ENCODE results near the gene TRIM28.
A peak's percentile ranks its signal among the peaks of the same experiment; 100 is the strongest.

TRIM28 gene

GRCh38 chr19:58520257-58520599, 23.6 kb upstream of the TRIM28 start:
- DNase-seq (ENCODE audit: low read depth), result no peak
- TF ChIP-seq CTCF (conservative IDR thresholded peaks at IDR 0.05; ENCODE audit: low read depth, low read length), result no peak
- H3K4me3 ChIP-seq (ENCODE audit: low read depth, low read length), result peak overlapping the region; percentile 93

GRCh38 chr19:58521651-58522050, 22.2 kb upstream of the TRIM28 start:
- H3K4me3 ChIP-seq (ENCODE audit: low read depth, low read length), result no peak overlapping the region
- no peak for TF ChIP-seq CTCF (conservative IDR thresholded peaks at IDR 0.05; ENCODE audit: low read depth, low read length)
- no peak for DNase-seq (ENCODE audit: low read depth)

- TF ChIP-seq CTCF (conservative IDR thresholded peaks at IDR 0.05; ENCODE audit: low read depth, low read length), result no peak
- no peak for DNase-seq (ENCODE audit: low read depth)
- no peak overlapping the region for H3K4me3 ChIP-seq (ENCODE audit: low read depth, low read length)
Measured at GRCh38 chr19:58522709-58523108, 21.2 kb upstream of the TRIM28 start.

GRCh38 chr19:58529405-58529804, 14.5 kb upstream of the TRIM28 start:
- TF ChIP-seq CTCF (conservative IDR thresholded peaks at IDR 0.05; ENCODE audit: low read depth, low read length), result no peak
- DNase-seq (ENCODE audit: low read depth), result no peak
- no peak overlapping the region for H3K4me3 ChIP-seq (ENCODE audit: low read depth, low read length)

- no peak for TF ChIP-seq CTCF (conservative IDR thresholded peaks at IDR 0.05; ENCODE audit: low read depth, low read length)
- H3K4me3 ChIP-seq (ENCODE audit: low read depth, low read length), result no peak overlapping the region
- no peak for DNase-seq (ENCODE audit: low read depth)
Measured at GRCh38 chr19:58531034-58531840, 12.6 kb upstream of the TRIM28 start.

GRCh38 chr19:58535857-58536256, 8.0 kb upstream of the TRIM28 start:
- DNase-seq (ENCODE audit: low read depth), result no peak
- TF ChIP-seq CTCF (conservative IDR thresholded peaks at IDR 0.05; ENCODE audit: low read depth, low read length), result no peak
- no peak overlapping the region for H3K4me3 ChIP-seq (ENCODE audit: low read depth, low read length)

Data from choroid plexus epithelial cell (primary cell).